Measurements from ENCODE around the gene VMAC.

VMAC gene

GRCh38 chr19:5896365-5897076 lies 8.2 kb upstream of the VMAC start:
- H3K9me3 ChIP-seq (ENCODE audit: control insufficient read depth, low read length): no peaks in the 10 kb centered on the region
- no peak overlapping the region for H3K9ac ChIP-seq (ENCODE audit: low read length)
- peaks cover 3% of the 10 kb centered on the region for H3K27me3 ChIP-seq (replicated peaks; ENCODE audit: control insufficient read depth, insufficient read depth, low read length)
- no peak overlapping the region for H3K4me3 ChIP-seq (ENCODE audit: low read length)
- H3K4me1 ChIP-seq (ENCODE audit: control insufficient read depth, insufficient read depth, low read length): peaks cover 15% of the 10 kb centered on the region
- DNase-seq (ENCODE audit: low read depth): no peak
- peaks cover 31% of the 10 kb centered on the region for H3K36me3 ChIP-seq (ENCODE audit: control insufficient read depth, insufficient read depth, low read length, severe bottlenecking)

DNA sequence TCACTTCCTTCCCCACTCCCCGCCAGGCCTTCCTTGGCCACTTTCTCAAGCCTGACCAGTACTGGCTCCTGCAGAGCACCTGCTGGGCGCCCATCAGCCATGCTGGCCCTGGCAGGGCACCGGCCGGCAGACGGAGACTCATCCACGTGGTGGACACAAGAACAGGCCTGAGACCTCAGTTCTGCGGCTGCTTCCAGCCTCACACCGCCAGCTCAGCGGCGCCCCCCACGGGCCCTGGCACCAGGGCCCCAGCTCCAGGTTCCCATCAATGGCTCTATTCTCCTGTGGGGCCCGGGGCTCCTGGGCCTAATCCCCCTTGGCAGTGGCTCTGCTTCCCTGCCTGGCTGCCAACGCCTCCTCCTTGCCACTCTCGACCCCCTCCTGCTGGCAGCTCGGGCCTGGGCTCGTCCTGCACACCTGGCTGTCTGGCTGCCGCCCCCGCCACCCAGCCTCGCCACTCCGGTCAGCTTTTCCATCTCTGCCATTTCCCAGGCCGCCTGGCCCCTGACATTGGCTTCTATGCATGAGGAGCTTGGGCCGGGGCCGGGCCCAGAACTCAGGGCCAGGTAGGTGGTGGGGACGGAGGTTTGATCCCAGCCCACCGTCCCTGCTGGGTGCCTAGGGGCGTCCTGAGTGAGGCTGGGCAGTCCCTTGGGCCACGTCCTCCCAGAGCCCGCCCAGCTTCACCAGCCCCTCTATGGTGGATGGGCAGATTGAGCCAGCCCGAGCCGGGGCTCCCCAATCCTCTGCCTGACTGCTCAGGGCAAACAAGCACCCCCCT lies 7.3 kb upstream of the VMAC start:
- no peaks in the 10 kb centered on the region for H3K9me3 ChIP-seq (ENCODE audit: control insufficient read depth, low read length)

GRCh38 chr19:5899728-5900526 lies 4.7 kb upstream of the VMAC start:
- peaks cover 27% of the 10 kb centered on the region for H3K36me3 ChIP-seq (ENCODE audit: control insufficient read depth, insufficient read depth, low read length, severe bottlenecking)
- H3K9me3 ChIP-seq (ENCODE audit: control insufficient read depth, low read length): no peaks in the 10 kb centered on the region
- H3K9ac ChIP-seq (ENCODE audit: low read length): no peak overlapping the region
- no peaks in the 10 kb centered on the region for H3K27me3 ChIP-seq (replicated peaks; ENCODE audit: control insufficient read depth, insufficient read depth, low read length)
- peaks cover 16% of the 10 kb centered on the region for H3K4me1 ChIP-seq (ENCODE audit: control insufficient read depth, insufficient read depth, low read length)
- H3K4me3 ChIP-seq (ENCODE audit: low read length): no peak overlapping the region
- no peak for DNase-seq (ENCODE audit: low read depth)

More for the DNA sequence above, 7.3 kb upstream of the VMAC start:
- peaks cover 31% of the 10 kb centered on the region for H3K36me3 ChIP-seq (ENCODE audit: control insufficient read depth, insufficient read depth, low read length, severe bottlenecking)
- no peak overlapping the region for H3K4me3 ChIP-seq (ENCODE audit: low read length)
- no peaks in the 10 kb centered on the region for H3K27me3 ChIP-seq (replicated peaks; ENCODE audit: control insufficient read depth, insufficient read depth, low read length)
- no peak for DNase-seq (ENCODE audit: low read depth)
- H3K9ac ChIP-seq (ENCODE audit: low read length): no peak overlapping the region
- H3K4me1 ChIP-seq (ENCODE audit: control insufficient read depth, insufficient read depth, low read length): peaks cover 11% of the 10 kb centered on the region

GRCh38 chr19:5900976-5901375 lies 3.7 kb upstream of the VMAC start:
- Histone ChIP-seq H3K4me1 (ENCODE audit: control insufficient read depth, insufficient read depth, low read length) (peaks cover 24% of the 10 kb centered on the region), H3K4me3 (ENCODE audit: low read length) (no peak overlapping the region), H3K36me3 (ENCODE audit: control insufficient read depth, insufficient read depth, low read length, severe bottlenecking) (peaks cover 17% of the 10 kb centered on the region), H3K9ac (ENCODE audit: low read length) (peak overlapping the region; percentile 13), H3K27me3 (replicated peaks; ENCODE audit: control insufficient read depth, insufficient read depth, low read length) (no peaks in the 10 kb centered on the region), H3K9me3 (ENCODE audit: control insufficient read depth, low read length) (no peaks in the 10 kb centered on the region)
- no peak for DNase-seq (ENCODE audit: low read depth)

DNA sequence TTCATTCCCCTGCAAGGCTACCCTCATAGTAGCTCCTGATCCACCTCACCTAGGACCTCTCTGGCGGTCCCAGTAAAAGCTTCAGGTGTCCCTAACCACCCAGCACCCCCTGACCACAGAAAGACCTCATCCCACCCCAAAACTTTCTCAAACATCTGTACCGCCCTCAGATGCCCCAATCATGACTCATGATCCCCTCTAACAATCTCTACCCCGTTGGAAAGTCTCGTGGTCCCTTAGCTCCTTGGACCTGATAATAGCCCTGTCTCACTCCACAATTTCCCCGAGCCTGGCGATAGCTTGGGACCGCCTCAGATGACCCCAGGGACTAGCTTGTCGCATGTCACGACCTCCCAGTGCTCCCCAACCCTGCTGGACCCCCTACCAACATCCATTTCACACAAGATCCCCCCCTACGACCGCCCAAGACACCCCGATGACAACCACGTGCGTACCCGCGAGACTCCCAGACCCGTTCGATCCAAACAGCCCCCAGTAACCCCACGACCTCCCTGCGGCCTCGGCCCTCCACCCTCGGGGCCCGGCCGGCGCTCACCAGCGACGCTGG lies 1.5 kb upstream of the VMAC start:
- no peaks in the 10 kb centered on the region for H3K9me3 ChIP-seq (ENCODE audit: control insufficient read depth, low read length)
- peaks cover 24% of the 10 kb centered on the region for H3K4me1 ChIP-seq (ENCODE audit: control insufficient read depth, insufficient read depth, low read length)
- no peaks in the 10 kb centered on the region for H3K27me3 ChIP-seq (replicated peaks; ENCODE audit: control insufficient read depth, insufficient read depth, low read length)
- H3K36me3 ChIP-seq (ENCODE audit: control insufficient read depth, insufficient read depth, low read length, severe bottlenecking): peaks cover 7% of the 10 kb centered on the region
- H3K4me3 ChIP-seq (ENCODE audit: low read length): peak overlapping the region; percentile 100
- peak overlapping the region; percentile 100 for H3K9ac ChIP-seq (ENCODE audit: low read length)
- peak; percentile 74 for DNase-seq (ENCODE audit: low read depth)

DNA sequence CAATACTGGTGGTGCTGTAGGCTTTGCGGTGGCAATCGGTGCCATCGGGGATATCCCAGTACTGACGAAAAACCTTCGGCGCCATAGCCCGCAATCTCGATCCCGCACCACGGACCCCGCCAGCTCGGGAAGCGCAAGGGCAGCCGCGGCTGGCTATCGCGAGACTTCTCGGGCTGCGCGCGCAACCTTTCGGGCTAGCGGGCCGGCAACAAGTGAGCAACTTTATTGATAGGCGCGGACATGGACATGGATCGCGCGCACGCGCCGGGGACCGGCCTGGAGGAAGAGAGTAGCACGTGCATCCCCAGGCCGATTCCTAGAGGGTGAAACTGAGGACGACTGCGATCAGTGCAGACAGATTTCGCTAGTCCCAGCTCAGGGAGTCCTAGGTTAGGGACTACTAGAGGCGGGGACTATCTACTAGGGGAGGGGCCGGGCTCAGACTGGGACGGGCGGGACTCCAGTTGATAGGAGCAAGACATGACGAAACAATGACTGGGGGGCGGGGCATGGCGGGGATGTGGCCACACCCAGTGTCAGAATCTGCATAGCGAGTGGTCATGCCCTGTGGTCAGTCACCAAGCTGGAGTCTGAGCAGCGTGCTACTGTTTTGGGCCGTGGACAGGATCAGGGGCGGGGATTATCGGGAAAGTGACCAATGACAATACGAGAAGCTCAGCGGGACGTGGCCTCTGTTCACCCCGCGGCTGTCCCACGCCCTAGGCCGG lies 884 bp upstream of the VMAC start, which contains the start of gene NDUFA11:
NDUFA11 (minus strand) TSS at position 167 of the 728 bp plus-strand sequence; CDS start at position 85, 82 bp downstream.
- H3K36me3 ChIP-seq (ENCODE audit: control insufficient read depth, insufficient read depth, low read length, severe bottlenecking): peaks cover 7% of the 10 kb centered on the region
- H3K4me1 ChIP-seq (ENCODE audit: control insufficient read depth, insufficient read depth, low read length): peaks cover 24% of the 10 kb centered on the region
- peak within 1 kb of the TSS; percentile 100 for H3K4me3 ChIP-seq (ENCODE audit: low read length)
- peak; percentile 98 for DNase-seq (ENCODE audit: low read depth)
- H3K9ac ChIP-seq (ENCODE audit: low read length): peak within 1 kb of the TSS; percentile 100
- no peaks in the 10 kb centered on the region for H3K9me3 ChIP-seq (ENCODE audit: control insufficient read depth, low read length)
- no peaks in the 10 kb centered on the region for H3K27me3 ChIP-seq (replicated peaks; ENCODE audit: control insufficient read depth, insufficient read depth, low read length)

GRCh38 chr19:5905114-5905778 lies 574 bp downstream of the VMAC start:
- Histone ChIP-seq H3K36me3 (ENCODE audit: control insufficient read depth, insufficient read depth, low read length, severe bottlenecking) (peaks cover 16% of the 10 kb centered on the region), H3K4me1 (ENCODE audit: control insufficient read depth, insufficient read depth, low read length) (peaks cover 24% of the 10 kb centered on the region), H3K9me3 (ENCODE audit: control insufficient read depth, low read length) (no peaks in the 10 kb centered on the region), H3K4me3 (ENCODE audit: low read length) (peak overlapping the region; percentile 96), H3K9ac (ENCODE audit: low read length) (peak overlapping the region; percentile 94), H3K27me3 (replicated peaks; ENCODE audit: control insufficient read depth, insufficient read depth, low read length) (no peaks in the 10 kb centered on the region)
- DNase-seq (ENCODE audit: low read depth): no peak

DNA sequence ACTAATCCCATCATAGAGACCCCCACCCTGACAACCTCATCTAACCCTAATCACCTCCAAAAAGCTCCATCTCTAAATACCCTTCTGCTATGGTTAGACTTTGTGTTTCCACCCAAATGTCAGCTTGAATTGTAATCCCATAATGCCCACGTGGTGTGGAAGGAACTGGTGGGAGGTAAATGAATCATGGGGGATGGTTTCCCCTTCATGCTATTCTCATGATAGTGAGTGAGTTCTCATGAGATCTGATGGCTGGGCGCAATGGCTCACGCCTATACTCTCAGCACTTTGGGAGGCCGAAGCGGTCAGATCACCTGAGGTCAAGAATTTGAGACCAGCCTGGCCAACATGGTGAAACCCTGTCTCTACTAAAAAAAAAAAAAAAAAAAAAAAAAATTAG lies 2.6 kb downstream of the VMAC start:
- Histone ChIP-seq H3K4me3 (ENCODE audit: low read length) (no peak overlapping the region), H3K9me3 (ENCODE audit: control insufficient read depth, low read length) (no peaks in the 10 kb centered on the region), H3K36me3 (ENCODE audit: control insufficient read depth, insufficient read depth, low read length, severe bottlenecking) (peaks cover 14% of the 10 kb centered on the region), H3K4me1 (ENCODE audit: control insufficient read depth, insufficient read depth, low read length) (peaks cover 21% of the 10 kb centered on the region), H3K27me3 (replicated peaks; ENCODE audit: control insufficient read depth, insufficient read depth, low read length) (no peaks in the 10 kb centered on the region), H3K9ac (ENCODE audit: low read length) (no peak overlapping the region)
- no peak for DNase-seq (ENCODE audit: low read depth)

- no peak for DNase-seq (ENCODE audit: low read depth)
- Histone ChIP-seq H3K27me3 (replicated peaks; ENCODE audit: control insufficient read depth, insufficient read depth, low read length) (no peaks in the 10 kb centered on the region), H3K9ac (ENCODE audit: low read length) (no peak overlapping the region)
These were observed 4.2 kb downstream of the VMAC start for GRCh38 chr19:5908773-5909442.

GRCh38 chr19:5910638-5910907 lies 5.9 kb downstream of the VMAC start:
- peaks cover 14% of the 10 kb centered on the region for H3K36me3 ChIP-seq (ENCODE audit: control insufficient read depth, insufficient read depth, low read length, severe bottlenecking)
- no peaks in the 10 kb centered on the region for H3K27me3 ChIP-seq (replicated peaks; ENCODE audit: control insufficient read depth, insufficient read depth, low read length)
- DNase-seq (ENCODE audit: low read depth): no peak
- no peaks in the 10 kb centered on the region for H3K9me3 ChIP-seq (ENCODE audit: control insufficient read depth, low read length)
- no peak overlapping the region for H3K4me3 ChIP-seq (ENCODE audit: low read length)
- no peak overlapping the region for H3K9ac ChIP-seq (ENCODE audit: low read length)
- peaks cover 21% of the 10 kb centered on the region for H3K4me1 ChIP-seq (ENCODE audit: control insufficient read depth, insufficient read depth, low read length)

More at GRCh38 chr19:5908773-5909442, 4.2 kb downstream of the VMAC start:
- H3K36me3 ChIP-seq (ENCODE audit: control insufficient read depth, insufficient read depth, low read length, severe bottlenecking): peaks cover 14% of the 10 kb centered on the region
- no peak overlapping the region for H3K4me3 ChIP-seq (ENCODE audit: low read length)
- H3K9me3 ChIP-seq (ENCODE audit: control insufficient read depth, low read length): no peaks in the 10 kb centered on the region
- peaks cover 17% of the 10 kb centered on the region for H3K4me1 ChIP-seq (ENCODE audit: control insufficient read depth, insufficient read depth, low read length)

Data from adipocyte (in vitro differentiated cells).